Measurements from ENCODE around the gene HRH3.

- TF ChIP-seq CTCF (conservative IDR thresholded peaks at IDR 0.05 in 1 of 2, IDR thresholded peaks at IDR 0.05 in 1 of 2; ENCODE audit: extremely low read depth in 1 of 2, insufficient read depth in 1 of 2, low read depth in 1 of 2, low read length in 2 of 2) (no peak), EZH2 (IDR thresholded peaks at IDR 0.05; ENCODE audit: borderline replicate concordance, low read length) (no peak)
Measured at GRCh38 chr20:62222972-62223371, 2.9 kb upstream of the HRH3 start.
